Endothelial cell of umbilical vein (primary cell): ENCODE measurements around the gene FBXO11. TPM values are rescaled to one million over a fixed set of nuclear protein-coding genes. Genes with fewer than 3 reads are reported as not detected.

Experiments used
- BruUV-seq: library from RNA; stranded (reverse); fragments of 400-500 nt; replicated peaks from 2 replicates; lab custom pipeline; 2021; lab: Mats Ljungman, UMichigan
- CTCF ChIA-PET: fragments of 300-600, 350-600 bp; sonication (Branson Sonifier 250); formaldehyde crosslinking; loops from one replicate; lab custom pipeline; 2021; ENCODE audit warnings: antibody characterized with exemption, inconsistent platforms; lab: Charles Lee
- POLR2A ChIA-PET: fragments of 300-600, 350-600 bp; sonication (Branson Sonifier 250); formaldehyde crosslinking; loops from one replicate; lab custom pipeline; 2021; ENCODE audit warnings: antibody characterized with exemption, inconsistent platforms; lab: Charles Lee
- DNase-seq: peaks from one replicate; pipeline ENCODE4 v3.0.0-alpha.2; 2011; ENCODE audit warnings: low read depth, low spot score
- FAIRE-seq: peaks from 2 replicates; lab custom pipeline; 2011; peaks lifted over from hg19 to GRCh38; lab: Jason Lieb, UNC
- H2AFZ ChIP-seq: 2 replicates; pipeline ENCODE4 v1.6.0; 2012; ENCODE audit warnings: low read depth, low read length, control low read depth, inconsistent platforms
- H3K27ac ChIP-seq: 2 replicates; pipeline ENCODE4 v1.5.1; 2011; ENCODE audit warnings: low read depth, mild to moderate bottlenecking, control low read depth, low read length, moderate library complexity; ENCODE audit not compliant: insufficient read depth
- H3K27me3 ChIP-seq, 2 experiments: 2 replicates each; pipeline versions ENCODE4 v1.6.0 to v1.6.1; 2011; ENCODE audit warnings: low read length in 2 of 2, mixed read lengths in 1 of 2; ENCODE audit not compliant: control insufficient read depth in 2 of 2, insufficient read depth in 2 of 2
- H3K36me3 ChIP-seq, 2 experiments: 2 replicates in 1 of 2; 3 replicates in 1 of 2; pipeline ENCODE4 v1.5.1; 2011; ENCODE audit warnings: low read length in 2 of 2, mild to moderate bottlenecking in 1 of 2, moderate library complexity in 1 of 2; ENCODE audit not compliant: control insufficient read depth in 2 of 2, insufficient read depth in 2 of 2; ENCODE audit errors: extremely low read depth in 1 of 2
- H3K4me1 ChIP-seq: 3 replicates; pipeline ENCODE4 v1.5.1; 2011; ENCODE audit warnings: mild to moderate bottlenecking, low read length; ENCODE audit not compliant: control insufficient read depth, insufficient read depth; ENCODE audit errors: extremely low read depth
- H3K4me2 ChIP-seq: 2 replicates; pipeline ENCODE4 v1.6.1; 2011; ENCODE audit warnings: low read length, control low read depth, mixed read lengths; ENCODE audit not compliant: insufficient read depth
- H3K4me3 ChIP-seq, 3 experiments: fragments of 200-600 bp in 1 of 3; sonication (generic), shearing (Covaris generic) in 1 of 3; replicated peaks in 1 of 3; 2 replicates each; pipeline ENCODE4 v1.5.1; 2011 to 2016; ENCODE audit warnings: control low read depth in 3 of 3, low read length in 3 of 3, mild to moderate bottlenecking in 2 of 3, inconsistent platforms in 1 of 3, low read depth in 1 of 3, moderate library complexity in 1 of 3; ENCODE audit not compliant: insufficient read depth in 1 of 3
- H3K79me2 ChIP-seq: 2 replicates; pipeline ENCODE4 v1.6.0; 2012; ENCODE audit warnings: low read length, inconsistent platforms; ENCODE audit not compliant: control insufficient read depth, insufficient read depth
- H3K9ac ChIP-seq: replicated peaks from 2 replicates; pipeline ENCODE3; 2011; ENCODE audit warnings: low read length, control low read depth; ENCODE audit not compliant: insufficient read depth; ENCODE audit errors: extremely low read depth
- H3K9me1 ChIP-seq: replicated peaks from 3 replicates; pipeline ENCODE4 v1.6.0; 2011; ENCODE audit warnings: mild to moderate bottlenecking, low read length; ENCODE audit not compliant: control insufficient read depth, insufficient read depth; ENCODE audit errors: extremely low read depth
- H3K9me3 ChIP-seq: replicated peaks from 2 replicates; pipeline ENCODE4 v1.5.1; 2012; ENCODE audit warnings: low read length, inconsistent platforms; ENCODE audit not compliant: control insufficient read depth, insufficient read depth
- H4K20me1 ChIP-seq: replicated peaks from 2 replicates; pipeline ENCODE3; 2011; ENCODE audit warnings: mild to moderate bottlenecking, low read length; ENCODE audit not compliant: control insufficient read depth, insufficient read depth; ENCODE audit errors: extremely low read depth
- CTCF ChIP-seq, 2 donors: IDR thresholded peaks; 1 replicate in 1 of 2; 2 replicates in 1 of 2; pipeline ENCODE4 v1.5.1; 2011; ENCODE audit warnings: low read length in 2 of 2, mild to moderate bottlenecking in 2 of 2, moderate library complexity in 2 of 2, control low read depth in 1 of 2, inconsistent platforms in 1 of 2, low read depth in 1 of 2; ENCODE audit not compliant: insufficient read depth in 1 of 2; ENCODE audit errors: extremely low read depth in 1 of 2
- EZH2 ChIP-seq: IDR thresholded peaks from 2 replicates; pipeline ENCODE4 v1.6.1; 2012; ENCODE audit warnings: borderline replicate concordance, low read depth, mild to moderate bottlenecking, moderate library complexity, low read length, inconsistent platforms; ENCODE audit not compliant: severe bottlenecking
- FOS ChIP-seq: IDR thresholded peaks from 2 replicates; pipeline ENCODE4 v1.6.1; 2011; ENCODE audit warnings: mild to moderate bottlenecking, low read length, moderate library complexity, borderline replicate concordance; ENCODE audit not compliant: insufficient read depth
- GATA2 ChIP-seq: IDR thresholded peaks from 2 replicates; pipeline ENCODE4 v1.7.0; 2011; ENCODE audit warnings: low read depth, mild to moderate bottlenecking, moderate library complexity, mixed read lengths, low read length; ENCODE audit not compliant: insufficient read length, insufficient read depth
- JUN ChIP-seq: IDR thresholded peaks from 2 replicates; pipeline ENCODE4 v1.6.1; 2011; ENCODE audit warnings: borderline replicate concordance, low read depth; ENCODE audit not compliant: insufficient read length, insufficient read depth
- MAX ChIP-seq: IDR thresholded peaks from 2 replicates; pipeline ENCODE4 v1.6.1; 2011; ENCODE audit not compliant: insufficient read depth, insufficient read length
- MYC ChIP-seq: IDR thresholded peaks from one replicate; pipeline ENCODE4 v1.6.1; 2011; ENCODE audit warnings: mild to moderate bottlenecking, low read depth, low read length
- POLR2A ChIP-seq: IDR thresholded peaks from 2 replicates; pipeline ENCODE4 v1.6.1; 2012; ENCODE audit warnings: low read depth, mild to moderate bottlenecking, control low read depth, low read length
- POLR2AphosphoS5 ChIP-seq: IDR thresholded peaks from 2 replicates; pipeline ENCODE4 v1.6.1; 2012; ENCODE audit warnings: low read depth, mild to moderate bottlenecking, control low read depth, low read length, moderate library complexity; ENCODE audit not compliant: insufficient read depth
- dilution Hi-C: fragments of 300-500 bp; cut with MboI; formaldehyde crosslinking; loops from one replicate; pipeline ENCODE4 v1.15.0; 2019; ENCODE audit warnings: low sequenced_read_pairs; ENCODE audit not compliant: extremely low pct_ligation_motif_present
- intact Hi-C: fragments of 100-400 bp; cut with micrococcal nuclease; formaldehyde crosslinking; loops from one replicate; pipeline ENCODE4 v1.10.0; 2022
- polyA plus RNA-seq, 4 experiments: library from polyadenylated mRNA; depleted of rRNA in 3 of 4; stranded (reverse) in 3 of 4; unstranded in 1 of 4; fragments of >200 nt; gene quantifications; 2 replicates each; pipeline versions ENCODE4 v1.2.1 to v1.2.3, GENCODE V29; 2011 to 2012; ENCODE audit warnings: missing spikeins in 1 of 4
- total RNA-seq: library from RNA; stranded (reverse); gene quantifications from 2 replicates; pipeline ENCODE4 v1.2.3, GENCODE V29; 2021

FBXO11 gene
- total and polyA plus RNA-seq, 2 donors (not counting 3 experiments of a cell fraction or from before 2014, with no cell fraction given): 23.4 to 59.6 TPM

GRCh38 chr2:47843407-47843806 is 62.9 kb downstream of the FBXO11 start:
- BruUV-seq: no TSS peak
- H3K9me3 ChIP-seq: no peaks in the 10 kb centered on the region
- peaks cover 76% of the 10 kb centered on the region for H3K79me2 ChIP-seq
- H3K27ac ChIP-seq: no peak overlapping the region
- no peak for FAIRE-seq
- no peak overlapping the region for H2AFZ ChIP-seq
- ChIA-PET POLR2A (no interaction called here), CTCF (interaction anchor here (1.5 kb wide), 1 partner anchor 16 kb away, joined by 3 read pairs; no protein-coding TSS in a partner anchor)
- H3K4me3 ChIP-seq: no peak overlapping the region
- no peak for DNase-seq
- dilution Hi-C loops (no loop called here), intact Hi-C loops (no loop called here)
- H3K27me3 ChIP-seq: no peaks in the 10 kb centered on the region
- TF ChIP-seq POLR2A (no peak), MYC (no peak), MAX (no peak), POLR2AphosphoS5 (no peak), GATA2 (no peak), CTCF (IDR thresholded peaks at IDR 0.05; ENCODE audit: extremely low read depth in 1 of 2, insufficient read depth in 1 of 2, low read depth in 1 of 2, low read length in 2 of 2) (no peak), FOS (no peak), EZH2 (no peak), JUN (no peak)
- H3K36me3 ChIP-seq: peaks cover 0 to 8% of the 10 kb centered on the region in 2 experiments
- H4K20me1 ChIP-seq: peaks cover 2% of the 10 kb centered on the region
- no peaks in the 10 kb centered on the region for H3K9me1 ChIP-seq
- H3K9ac ChIP-seq: no peak overlapping the region
- no peak overlapping the region for H3K4me2 ChIP-seq
- no peaks in the 10 kb centered on the region for H3K4me1 ChIP-seq
